Psoas muscle (tissue), 8 donors: Measurements from ENCODE around the gene ADGRD2. TPM values are rescaled to one million over a fixed set of nuclear protein-coding genes. Genes with fewer than 3 reads are reported as not detected.

ENCODE experiments used
- ATAC-seq, 4 donors: fragments of 200-7000 bp; cut with Tn5 transposase; one replicate each; pipeline ENCODE4 v1.9.1; 2020; ENCODE audit warnings: moderate library complexity in 3 of 4, mild to moderate bottlenecking in 2 of 4
- DNase-seq, 2 donors: peaks; one replicate each; pipeline ENCODE4 v3.0.0-alpha.2; 2020
- H3K27ac ChIP-seq: fragments of 200-600 bp; one replicate; pipeline ENCODE4 v1.8.0; 2022
- H3K27me3 ChIP-seq, 3 donors: fragments of 200-600 bp in 1 of 3; one replicate each; pipeline versions ENCODE4 v1.6.1 to v1.8.0; 2013 to 2022; ENCODE audit warnings: low read length in 2 of 3, mild to moderate bottlenecking in 2 of 3, moderate library complexity in 1 of 3; ENCODE audit not compliant: insufficient read depth in 3 of 3
- H3K36me3 ChIP-seq, 2 donors: fragments of 200-600 bp in 1 of 2; one replicate each; pipeline versions ENCODE4 v1.6.1 to v1.8.0; 2013 to 2022; ENCODE audit warnings: low read depth in 1 of 2, mild to moderate bottlenecking in 1 of 2, moderate library complexity in 1 of 2; ENCODE audit not compliant: insufficient read depth in 1 of 2
- H3K4me1 ChIP-seq: fragments of 200-600 bp; one replicate; pipeline ENCODE4 v1.8.0; 2022
- H3K4me3 ChIP-seq: fragments of 200-600 bp; one replicate; pipeline ENCODE4 v1.8.0; 2022; ENCODE audit warnings: mild to moderate bottlenecking
- H3K9me3 ChIP-seq: fragments of 200-600 bp; one replicate; pipeline ENCODE4 v1.8.0; 2022
- CTCF ChIP-seq: fragments of 200-600 bp; IDR thresholded peaks from one replicate; pipeline ENCODE4 v1.8.0; 2022; ENCODE audit warnings: antibody characterized with exemption
- WGBS, 3 donors: extraction: QIAGEN DNeasy Blood & Tissue Kit; methylation state at CpG; one replicate each; pipeline versions ENCODE4 v1.1.6 to v1.1.7; 2013; 5-methylcytosine and 5-hydroxymethylcytosine counted together
- intact Hi-C, 2 donors: fragments of 100-400 bp; cut with DNase I; formaldehyde crosslinking; loops; one replicate each; pipeline versions ENCODE4 v1.11.0 to v1.14.2; 2022
- polyA plus RNA-seq, 3 donors: library from polyadenylated mRNA; stranded (reverse); fragments of 200-250 nt; gene quantifications; one replicate each; pipeline ENCODE4 v1.2.3, GENCODE V29; 2013
- total RNA-seq, 4 donors: library from RNA; stranded (reverse); fragmentation: NEBNext Ultra II Directional in 2 of 4; extraction: Animal tissue kit (Norgen Biotek cat#: 25700) in 2 of 4; gene quantifications; one replicate each; pipeline versions ENCODE4 v1.2.1 to v1.2.4, GENCODE V29; 2021 to 2023
- donor health status: healthy with polysubstance abuse.
- donor health status: DM: no; HTN: no; CAD: no; lungs with moderate emphysema.
- donor health status: Bipolar disorder and iron deficiency.
- donor health status: healthy.
- donor health status: DM: yes; HTN: yes; CAD: no.
- donor health status: DM: no; HTN: no; CAD: no.
- donor health status: DM: no; HTN: no; CAD: no.
- donor health status: DM: yes; HTN: yes; CAD: no.

Gene ADGRD2
- total and polyA plus RNA-seq, 7 donors = not detected

- Histone ChIP-seq H3K36me3 (no peaks in the 10 kb centered on the region), H3K4me1 (no peaks in the 10 kb centered on the region), H3K9me3 (no peaks in the 10 kb centered on the region), H3K4me3 (no peak overlapping the region), H3K27me3 (peaks cover 0 to 44% (median 20%) of the 10 kb centered on the region in 3 donors), H3K27ac (no peak overlapping the region)
- no peak for DNase-seq
- TF ChIP-seq CTCF = no peak
- WGBS, 3 donors = 78 to 96% (median 94%) methylated on average over 4 of the region's 4 CpGs
- ATAC-seq = no peak
- intact Hi-C loops = no loop called here
These were observed 23.9 kb downstream of the ADGRD2 start for GRCh38 chr9:124474151-124474550.

- no peak overlapping the region for H3K27ac ChIP-seq
- no peaks in the 10 kb centered on the region for H3K36me3 ChIP-seq
- H3K4me1 ChIP-seq = no peaks in the 10 kb centered on the region
- H3K4me3 ChIP-seq = no peak overlapping the region
- ATAC-seq (no peak), DNase-seq (peak in 1 of 2 donors; percentile 34)
- TF ChIP-seq CTCF = no peak
- WGBS, 3 donors = 71 to 76% (median 72%) methylated on average over 16 to 21 of the region's 21 CpGs
- peaks cover 0 to 56% (median 24%) of the 10 kb centered on the region in 3 donors for H3K27me3 ChIP-seq
- H3K9me3 ChIP-seq = no peaks in the 10 kb centered on the region
- intact Hi-C loops = no loop called here
These were observed 25.1 kb downstream of the ADGRD2 start for GRCh38 chr9:124475158-124475867.

- H3K27me3 ChIP-seq = peaks cover 0 to 63% (median 26%) of the 10 kb centered on the region in 3 donors
- no peak overlapping the region for H3K4me3 ChIP-seq
- 70 to 82% (median 70%) methylated on average over 12 to 14 of the region's 14 CpGs for WGBS, 3 donors
- no peak for TF ChIP-seq CTCF
- intact Hi-C loops = no loop called here
- H3K27ac ChIP-seq = no peak overlapping the region
- H3K36me3 ChIP-seq = no peaks in the 10 kb centered on the region
- ATAC-seq (no peak), DNase-seq (peak in 1 of 2 donors; percentile 28)
- H3K9me3 ChIP-seq = no peaks in the 10 kb centered on the region
- H3K4me1 ChIP-seq = no peaks in the 10 kb centered on the region
These were observed 25.8 kb downstream of the ADGRD2 start for GRCh38 chr9:124475868-124476690.

- Histone ChIP-seq H3K27me3 (peaks cover 0 to 70% (median 25%) of the 10 kb centered on the region in 3 donors), H3K36me3 (no peaks in the 10 kb centered on the region), H3K4me1 (no peaks in the 10 kb centered on the region), H3K9me3 (no peaks in the 10 kb centered on the region), H3K4me3 (peak overlapping the region; percentile 32), H3K27ac (no peak overlapping the region)
- DNase-seq (peak in 1 of 2 donors; percentile 39), ATAC-seq (no peak)
- no peak for TF ChIP-seq CTCF
- WGBS, 3 donors = 29 to 35% (median 30%) methylated on average over 15 to 19 of the region's 19 CpGs
- intact Hi-C loops = no loop called here
These were observed 27.0 kb downstream of the ADGRD2 start for GRCh38 chr9:124477211-124477647.
